ENCODE results near the gene ASB16.

DNA sequence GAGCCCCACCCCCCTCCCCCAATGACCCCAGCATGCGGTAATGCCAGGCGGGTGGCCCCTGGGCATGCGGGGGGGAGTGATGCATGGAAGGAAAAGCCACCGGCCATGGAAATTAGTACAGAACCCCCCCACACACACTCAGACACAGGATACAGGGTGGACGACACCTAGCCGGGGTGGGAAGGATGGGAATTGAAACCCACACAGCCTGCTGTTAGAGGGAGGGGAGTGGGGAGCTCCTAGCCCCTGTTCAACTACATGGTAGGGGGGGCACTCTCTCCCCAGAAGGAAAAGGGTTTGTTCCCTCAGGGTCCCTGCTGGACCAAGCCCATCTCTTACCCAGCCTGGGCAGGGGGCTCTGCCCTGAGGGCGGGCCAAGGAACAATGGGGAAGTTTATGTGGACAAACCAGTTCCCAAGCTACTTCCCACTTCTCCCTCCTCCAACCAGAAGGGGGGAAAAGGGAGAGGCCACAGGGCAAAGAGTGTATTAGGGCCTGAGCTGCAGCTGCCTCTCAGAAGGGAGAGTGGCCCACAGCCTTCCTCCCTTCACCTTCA, 21.5 kb downstream of the ASB16 start:
- TF ChIP-seq, protein P1, sequence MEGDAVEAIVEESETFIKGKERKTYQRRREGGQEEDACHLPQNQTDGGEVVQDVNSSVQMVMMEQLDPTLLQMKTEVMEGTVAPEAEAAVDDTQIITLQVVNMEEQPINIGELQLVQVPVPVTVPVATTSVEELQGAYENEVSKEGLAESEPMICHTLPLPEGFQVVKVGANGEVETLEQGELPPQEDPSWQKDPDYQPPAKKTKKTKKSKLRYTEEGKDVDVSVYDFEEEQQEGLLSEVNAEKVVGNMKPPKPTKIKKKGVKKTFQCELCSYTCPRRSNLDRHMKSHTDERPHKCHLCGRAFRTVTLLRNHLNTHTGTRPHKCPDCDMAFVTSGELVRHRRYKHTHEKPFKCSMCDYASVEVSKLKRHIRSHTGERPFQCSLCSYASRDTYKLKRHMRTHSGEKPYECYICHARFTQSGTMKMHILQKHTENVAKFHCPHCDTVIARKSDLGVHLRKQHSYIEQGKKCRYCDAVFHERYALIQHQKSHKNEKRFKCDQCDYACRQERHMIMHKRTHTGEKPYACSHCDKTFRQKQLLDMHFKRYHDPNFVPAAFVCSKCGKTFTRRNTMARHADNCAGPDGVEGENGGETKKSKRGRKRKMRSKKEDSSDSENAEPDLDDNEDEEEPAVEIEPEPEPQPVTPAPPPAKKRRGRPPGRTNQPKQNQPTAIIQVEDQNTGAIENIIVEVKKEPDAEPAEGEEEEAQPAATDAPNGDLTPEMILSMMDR (IDR thresholded peaks at IDR 0.05 in 8 of 11, conservative IDR thresholded peaks at IDR 0.05 in 3 of 11), result no peak
- TF ChIP-seq POLR2AphosphoS5 (IDR thresholded peaks at IDR 0.05) (peak in 2 of 3 donors; percentile 12 to 30), POLR2A (IDR thresholded peaks at IDR 0.05) (no peak)

Data from spleen (tissue), 7 donors.